Measurements from ENCODE around the gene SLBP.

The SLBP gene

DNA sequence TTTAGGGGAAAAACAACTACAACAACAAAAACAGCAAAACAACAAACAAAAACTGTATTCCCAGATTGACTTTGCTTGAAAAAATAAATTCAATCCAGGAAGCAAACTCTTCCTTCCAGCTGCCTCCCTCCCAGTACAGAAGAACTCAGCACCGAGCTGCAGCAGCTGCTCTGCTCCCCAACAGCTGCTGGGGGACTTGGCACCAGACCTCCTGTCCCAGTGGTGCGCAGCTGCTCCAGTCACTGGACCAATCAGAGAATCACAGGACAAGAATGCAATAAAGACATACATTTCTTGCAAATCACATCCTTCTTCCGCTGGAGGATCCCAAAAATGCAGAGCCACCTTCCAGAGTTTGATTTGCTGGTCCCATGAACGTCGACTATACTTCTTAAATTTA is 16.2 kb downstream of the SLBP start (continued):
- TF ChIP-seq, protein P1, sequence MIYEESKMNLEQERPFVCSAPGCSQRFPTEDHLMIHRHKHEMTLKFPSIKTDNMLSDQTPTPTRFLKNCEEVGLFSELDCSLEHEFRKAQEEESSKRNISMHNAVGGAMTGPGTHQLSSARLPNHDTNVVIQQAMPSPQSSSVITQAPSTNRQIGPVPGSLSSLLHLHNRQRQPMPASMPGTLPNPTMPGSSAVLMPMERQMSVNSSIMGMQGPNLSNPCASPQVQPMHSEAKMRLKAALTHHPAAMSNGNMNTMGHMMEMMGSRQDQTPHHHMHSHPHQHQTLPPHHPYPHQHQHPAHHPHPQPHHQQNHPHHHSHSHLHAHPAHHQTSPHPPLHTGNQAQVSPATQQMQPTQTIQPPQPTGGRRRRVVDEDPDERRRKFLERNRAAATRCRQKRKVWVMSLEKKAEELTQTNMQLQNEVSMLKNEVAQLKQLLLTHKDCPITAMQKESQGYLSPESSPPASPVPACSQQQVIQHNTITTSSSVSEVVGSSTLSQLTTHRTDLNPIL (CRISPR knock-in tag; IDR thresholded peaks at IDR 0.05; ENCODE audit: low read depth) = no peak
- TF ChIP-seq ZNF70 (CRISPR knock-in tag; IDR thresholded peaks at IDR 0.05) = no peak
- no peak for TF ChIP-seq ZFP30 (CRISPR knock-in tag; IDR thresholded peaks at IDR 0.05)
- TF ChIP-seq ZC3H10 (CRISPR knock-in tag; IDR thresholded peaks at IDR 0.05) = no peak

DNA sequence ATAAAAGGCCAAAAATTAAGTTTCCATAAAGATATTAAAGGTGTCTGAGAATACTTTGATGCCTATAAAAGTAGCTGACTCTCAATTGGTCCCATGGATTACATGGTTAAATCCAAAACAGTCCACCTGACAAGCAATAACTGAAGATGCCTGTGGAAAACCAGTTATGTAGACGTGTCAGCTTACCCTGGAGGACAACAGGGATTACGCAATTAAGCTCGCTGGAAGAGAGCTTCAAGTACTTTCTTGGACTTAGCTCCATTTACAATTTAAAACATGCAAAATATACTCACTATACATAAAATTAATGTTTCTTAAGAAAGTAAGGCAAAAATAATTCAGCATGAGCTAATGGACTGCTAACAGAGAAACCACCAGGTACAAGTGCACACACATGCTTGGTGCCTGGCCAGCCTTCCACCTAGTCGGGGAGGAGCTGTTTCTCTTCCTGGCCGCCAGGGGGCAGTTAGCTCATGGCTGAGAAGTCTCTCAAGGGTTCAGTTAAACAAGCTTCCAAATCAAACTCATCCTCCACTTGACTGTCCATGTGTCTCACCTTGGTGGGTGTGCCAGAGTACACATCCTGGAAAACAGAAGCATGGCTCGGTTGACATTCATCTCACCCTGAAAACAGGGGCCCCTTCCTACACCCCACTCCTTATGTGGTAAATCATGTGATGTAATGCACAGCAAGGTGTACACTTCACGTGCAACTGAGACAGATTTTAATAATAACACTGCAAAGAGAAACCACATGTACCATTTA is 18.8 kb downstream of the SLBP start:
- ATAC-seq = peak; percentile 94
- TF ChIP-seq ZFP3 (CRISPR knock-in tag; IDR thresholded peaks at IDR 0.05) = no peak
- peak; percentile 34; the same call in 1 of the 2 replicates for TF ChIP-seq ZNF70 (CRISPR knock-in tag; IDR thresholded peaks at IDR 0.05)

DNA sequence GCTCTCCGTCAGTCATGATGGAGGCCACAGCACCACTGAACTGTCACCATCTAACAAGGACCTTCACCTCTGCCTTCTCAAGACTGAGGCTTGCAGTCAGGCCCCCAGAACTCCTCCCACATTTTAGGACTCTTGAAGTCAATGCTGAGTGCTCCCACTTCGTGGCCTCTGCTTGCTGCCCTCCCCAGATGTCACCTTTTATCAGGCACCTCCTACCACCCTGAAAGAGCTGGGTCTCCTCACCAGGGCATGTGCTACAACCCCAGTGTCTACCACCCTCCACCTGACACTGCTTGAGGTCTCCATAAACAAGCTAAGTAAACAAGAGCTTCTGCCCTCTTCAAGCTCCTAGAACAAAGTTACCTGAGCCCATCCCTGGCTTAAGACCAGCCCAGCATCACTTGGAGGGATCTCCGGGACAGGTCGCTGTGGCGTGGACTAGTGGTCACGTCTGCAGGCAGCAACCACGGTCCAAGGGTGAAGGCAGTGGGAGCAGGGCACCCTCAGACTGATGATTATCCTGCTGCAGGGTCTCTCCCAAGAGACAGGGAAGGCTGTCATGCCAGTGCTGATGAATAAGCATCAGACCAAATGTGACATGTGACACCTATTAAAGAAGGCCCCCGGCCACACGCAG is 20.3 kb downstream of the SLBP start:
- ATAC-seq = no peak
- TF ChIP-seq CSRNP3 (CRISPR knock-in tag; IDR thresholded peaks at IDR 0.05) = no peak
- TF ChIP-seq, protein P1 (CRISPR knock-in tag; IDR thresholded peaks at IDR 0.05; ENCODE audit: low read depth) = no peak
- TF ChIP-seq, protein P2, sequence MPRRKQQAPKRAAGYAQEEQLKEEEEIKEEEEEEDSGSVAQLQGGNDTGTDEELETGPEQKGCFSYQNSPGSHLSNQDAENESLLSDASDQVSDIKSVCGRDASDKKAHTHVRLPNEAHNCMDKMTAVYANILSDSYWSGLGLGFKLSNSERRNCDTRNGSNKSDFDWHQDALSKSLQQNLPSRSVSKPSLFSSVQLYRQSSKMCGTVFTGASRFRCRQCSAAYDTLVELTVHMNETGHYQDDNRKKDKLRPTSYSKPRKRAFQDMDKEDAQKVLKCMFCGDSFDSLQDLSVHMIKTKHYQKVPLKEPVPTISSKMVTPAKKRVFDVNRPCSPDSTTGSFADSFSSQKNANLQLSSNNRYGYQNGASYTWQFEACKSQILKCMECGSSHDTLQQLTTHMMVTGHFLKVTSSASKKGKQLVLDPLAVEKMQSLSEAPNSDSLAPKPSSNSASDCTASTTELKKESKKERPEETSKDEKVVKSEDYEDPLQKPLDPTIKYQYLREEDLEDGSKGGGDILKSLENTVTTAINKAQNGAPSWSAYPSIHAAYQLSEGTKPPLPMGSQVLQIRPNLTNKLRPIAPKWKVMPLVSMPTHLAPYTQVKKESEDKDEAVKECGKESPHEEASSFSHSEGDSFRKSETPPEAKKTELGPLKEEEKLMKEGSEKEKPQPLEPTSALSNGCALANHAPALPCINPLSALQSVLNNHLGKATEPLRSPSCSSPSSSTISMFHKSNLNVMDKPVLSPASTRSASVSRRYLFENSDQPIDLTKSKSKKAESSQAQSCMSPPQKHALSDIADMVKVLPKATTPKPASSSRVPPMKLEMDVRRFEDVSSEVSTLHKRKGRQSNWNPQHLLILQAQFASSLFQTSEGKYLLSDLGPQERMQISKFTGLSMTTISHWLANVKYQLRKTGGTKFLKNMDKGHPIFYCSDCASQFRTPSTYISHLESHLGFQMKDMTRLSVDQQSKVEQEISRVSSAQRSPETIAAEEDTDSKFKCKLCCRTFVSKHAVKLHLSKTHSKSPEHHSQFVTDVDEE (CRISPR knock-in tag; IDR thresholded peaks at IDR 0.05) = no peak
- TF ChIP-seq PATZ1 (CRISPR knock-in tag; IDR thresholded peaks at IDR 0.05; ENCODE audit: borderline replicate concordance) = no peak
- TF ChIP-seq RARB (CRISPR knock-in tag; IDR thresholded peaks at IDR 0.05) = no peak
- TF ChIP-seq ESRRG (CRISPR knock-in tag; IDR thresholded peaks at IDR 0.05) = no peak
- no peak for TF ChIP-seq ARNTL (CRISPR knock-in tag; IDR thresholded peaks at IDR 0.05; ENCODE audit: borderline replicate concordance, low read depth)
- no peak for TF ChIP-seq ZC3H10 (CRISPR knock-in tag; IDR thresholded peaks at IDR 0.05)
- TF ChIP-seq ISL1 (CRISPR knock-in tag; IDR thresholded peaks at IDR 0.05) = no peak
- TF ChIP-seq ZFP30 (CRISPR knock-in tag; IDR thresholded peaks at IDR 0.05) = no peak
- TF ChIP-seq CSDC2 (CRISPR knock-in tag; IDR thresholded peaks at IDR 0.05) = no peak

DNA sequence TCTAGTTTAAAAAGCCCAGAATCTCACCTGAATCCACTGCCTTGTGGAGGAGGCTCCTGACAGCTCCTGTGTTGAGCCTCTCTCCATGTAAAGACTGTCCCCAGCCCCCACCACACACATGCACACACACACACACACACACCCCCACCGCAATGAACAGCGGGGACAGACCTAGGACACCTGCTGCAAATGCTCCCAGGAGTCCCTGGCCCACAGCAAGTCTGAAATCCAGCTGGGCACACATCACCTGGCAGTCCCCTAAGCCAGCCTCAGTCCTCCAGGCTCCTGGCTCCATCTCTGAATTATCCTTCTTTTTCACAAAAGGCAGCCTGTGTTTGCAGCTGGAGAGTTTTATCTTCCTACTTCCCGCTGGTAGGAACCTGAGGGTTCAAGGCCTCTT is 21.4 kb downstream of the SLBP start:
- ATAC-seq = no peak
- TF ChIP-seq ISL1 (CRISPR knock-in tag; IDR thresholded peaks at IDR 0.05) (no peak), ZC3H10 (CRISPR knock-in tag; IDR thresholded peaks at IDR 0.05) (no peak), RARB (CRISPR knock-in tag; IDR thresholded peaks at IDR 0.05) (no peak), PPARA (CRISPR knock-in tag; IDR thresholded peaks at IDR 0.05; ENCODE audit: borderline replicate concordance) (no peak)
- TF ChIP-seq, protein P1 (CRISPR knock-in tag; IDR thresholded peaks at IDR 0.05; ENCODE audit: low read depth) = no peak
